Measurements from ENCODE around the gene CDC37L1.

The CDC37L1 gene

DNA sequence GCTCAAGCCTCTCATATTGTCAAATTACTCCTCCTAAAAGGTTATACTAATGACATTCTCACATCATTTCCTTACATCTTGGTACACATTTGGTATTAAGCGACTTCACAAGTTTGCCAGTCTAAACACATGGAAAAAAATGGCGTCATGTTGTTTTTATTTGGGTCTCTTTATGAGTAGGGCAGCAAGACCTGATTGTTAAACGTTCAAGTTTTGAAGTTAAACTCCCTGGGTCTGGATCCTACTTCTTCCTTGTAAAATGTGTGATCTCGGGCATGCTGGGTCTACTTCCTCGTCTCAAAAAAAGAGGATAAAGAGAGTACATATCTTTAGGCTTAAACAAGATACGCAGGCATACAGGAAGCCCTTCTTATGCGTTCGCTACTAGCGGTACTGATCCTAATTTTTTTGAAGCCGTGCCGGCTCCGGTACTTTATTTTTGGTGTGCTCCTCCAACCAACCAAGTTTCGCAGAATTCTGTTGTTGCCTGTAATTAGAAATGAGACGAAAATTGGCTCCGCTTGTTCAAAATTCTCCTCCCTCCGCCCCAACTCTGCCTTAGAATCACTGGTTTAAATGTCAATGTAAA is 596 bp upstream of the CDC37L1 start:
- peaks cover 25% of the 10 kb centered on the region for H3K4me1 ChIP-seq (ENCODE audit: insufficient read depth, low read length)
- H3K4me3 ChIP-seq (ENCODE audit: low read length): peak overlapping the region; percentile 71
- H2AFZ ChIP-seq (ENCODE audit: low read depth, low read length): peak overlapping the region; percentile 79
- no peaks in the 10 kb centered on the region for H3K36me3 ChIP-seq (ENCODE audit: insufficient read depth, low read length)
- no peaks in the 10 kb centered on the region for H3K9me3 ChIP-seq (ENCODE audit: low read length)
- no peaks in the 10 kb centered on the region for H3K27me3 ChIP-seq (ENCODE audit: insufficient read depth, low read length)

DNA sequence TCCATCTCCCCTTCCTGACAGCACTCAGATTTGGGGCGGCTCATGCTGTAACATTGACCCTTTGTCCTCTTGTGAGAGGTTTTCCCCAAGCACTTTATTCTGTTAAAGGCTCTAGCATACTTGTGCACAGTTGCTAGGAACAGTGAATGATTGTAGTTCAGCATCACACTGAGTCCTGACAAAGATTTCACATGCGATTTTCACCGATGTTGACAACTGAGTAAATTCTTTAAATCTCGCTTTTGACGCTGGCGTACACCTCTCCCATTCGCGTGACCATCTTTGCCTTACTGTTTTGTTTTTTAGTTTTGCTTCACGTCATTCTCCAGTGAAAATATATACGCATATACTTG is 780 bp downstream of the CDC37L1 start:
- H3K27me3 ChIP-seq (ENCODE audit: insufficient read depth, low read length): no peaks in the 10 kb centered on the region
- peak overlapping the region; percentile 71 for H3K4me3 ChIP-seq (ENCODE audit: low read length)
- H3K9me3 ChIP-seq (ENCODE audit: low read length): no peaks in the 10 kb centered on the region
- H3K4me1 ChIP-seq (ENCODE audit: insufficient read depth, low read length): peaks cover 25% of the 10 kb centered on the region
- H2AFZ ChIP-seq (ENCODE audit: low read depth, low read length): peak overlapping the region; percentile 79
- H3K36me3 ChIP-seq (ENCODE audit: insufficient read depth, low read length): peaks cover 6% of the 10 kb centered on the region

DNA sequence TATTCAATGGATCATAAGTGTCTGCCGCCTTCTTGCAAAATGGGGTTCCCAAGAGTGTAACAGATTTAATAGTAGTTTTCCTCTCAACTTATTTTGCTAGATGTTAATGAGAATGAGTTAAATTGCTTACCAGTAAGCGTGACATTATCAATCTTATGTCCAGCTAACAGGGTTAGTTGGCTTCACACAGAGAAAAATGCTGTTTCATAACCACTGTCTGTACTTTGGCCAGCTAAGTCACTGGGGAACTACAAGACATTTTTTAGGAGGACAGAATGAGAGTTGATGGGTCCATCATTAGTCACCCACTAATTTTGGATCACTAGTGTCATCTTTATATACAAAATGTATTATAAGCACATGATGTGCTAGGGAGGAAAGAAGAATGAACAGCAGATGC is 1.4 kb downstream of the CDC37L1 start:
- Histone ChIP-seq H3K27me3 (ENCODE audit: insufficient read depth, low read length) (no peaks in the 10 kb centered on the region), H3K4me3 (ENCODE audit: low read length) (peak overlapping the region; percentile 71)

DNA sequence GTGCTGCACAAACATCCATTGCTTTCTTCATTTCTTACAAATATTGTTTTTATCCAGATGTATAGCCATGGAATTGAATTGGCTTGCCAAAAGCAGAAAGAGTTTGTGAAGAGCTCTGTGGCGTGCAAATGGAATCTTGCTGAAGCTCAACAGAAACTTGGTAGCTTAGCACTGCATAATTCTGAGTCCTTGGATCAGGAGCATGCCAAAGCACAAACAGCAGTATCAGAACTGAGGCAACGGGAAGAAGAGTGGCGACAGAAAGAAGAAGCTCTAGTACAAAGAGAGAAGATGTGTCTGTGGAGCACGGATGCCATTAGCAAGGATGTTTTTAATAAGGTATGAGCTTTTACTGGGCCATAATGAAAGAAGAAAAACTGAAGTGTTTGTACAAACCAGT is 5.5 kb downstream of the CDC37L1 start:
- no peaks in the 10 kb centered on the region for H3K27me3 ChIP-seq (ENCODE audit: insufficient read depth, low read length)
- no peaks in the 10 kb centered on the region for H3K9me3 ChIP-seq (ENCODE audit: low read length)
- H2AFZ ChIP-seq (ENCODE audit: low read depth, low read length): no peak overlapping the region
- H3K4me3 ChIP-seq (ENCODE audit: low read length): no peak overlapping the region
- peaks cover 11% of the 10 kb centered on the region for H3K4me1 ChIP-seq (ENCODE audit: insufficient read depth, low read length)
- peaks cover 25% of the 10 kb centered on the region for H3K36me3 ChIP-seq (ENCODE audit: insufficient read depth, low read length)

More for the DNA sequence above, 1.4 kb downstream of the CDC37L1 start:
- H2AFZ ChIP-seq (ENCODE audit: low read depth, low read length): no peak overlapping the region
- no peaks in the 10 kb centered on the region for H3K9me3 ChIP-seq (ENCODE audit: low read length)
- peaks cover 9% of the 10 kb centered on the region for H3K36me3 ChIP-seq (ENCODE audit: insufficient read depth, low read length)
- H3K4me1 ChIP-seq (ENCODE audit: insufficient read depth, low read length): peaks cover 25% of the 10 kb centered on the region

DNA sequence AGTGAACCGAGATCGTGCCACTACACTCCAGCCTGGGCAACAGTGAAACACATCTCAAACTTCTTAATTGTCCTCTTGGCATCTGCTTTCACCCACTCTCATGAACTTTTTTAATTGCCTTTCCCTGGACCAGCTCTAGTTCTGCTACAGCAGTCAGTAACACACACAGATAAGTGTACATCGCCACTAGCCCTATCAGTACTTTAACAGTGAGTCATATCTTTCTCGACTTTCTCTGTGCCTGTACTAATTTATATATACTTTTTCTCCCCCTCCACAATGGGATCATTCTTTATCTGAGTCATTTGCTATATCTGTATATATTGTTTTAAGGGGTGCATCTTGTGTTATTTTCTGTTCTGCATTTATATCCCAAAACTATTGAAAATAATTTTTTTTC is 6.7 kb downstream of the CDC37L1 start:
- no peaks in the 10 kb centered on the region for H3K9me3 ChIP-seq (ENCODE audit: low read length)
- H2AFZ ChIP-seq (ENCODE audit: low read depth, low read length): no peak overlapping the region
- no peaks in the 10 kb centered on the region for H3K27me3 ChIP-seq (ENCODE audit: insufficient read depth, low read length)
- H3K4me3 ChIP-seq (ENCODE audit: low read length): no peak overlapping the region
- H3K36me3 ChIP-seq (ENCODE audit: insufficient read depth, low read length): peaks cover 32% of the 10 kb centered on the region
- H3K4me1 ChIP-seq (ENCODE audit: insufficient read depth, low read length): peaks cover 2% of the 10 kb centered on the region

GRCh38 chr9:4686584-4686983 is 7.2 kb downstream of the CDC37L1 start:
- H3K27me3 ChIP-seq (ENCODE audit: insufficient read depth, low read length): no peaks in the 10 kb centered on the region
- H3K4me3 ChIP-seq (ENCODE audit: low read length): no peak overlapping the region
- H3K36me3 ChIP-seq (ENCODE audit: insufficient read depth, low read length): peaks cover 36% of the 10 kb centered on the region
- no peaks in the 10 kb centered on the region for H3K4me1 ChIP-seq (ENCODE audit: insufficient read depth, low read length)
- no peak overlapping the region for H2AFZ ChIP-seq (ENCODE audit: low read depth, low read length)
- no peaks in the 10 kb centered on the region for H3K9me3 ChIP-seq (ENCODE audit: low read length)

GRCh38 chr9:4689021-4689420 is 9.7 kb downstream of the CDC37L1 start:
- Histone ChIP-seq H3K4me3 (ENCODE audit: low read length) (no peak overlapping the region), H3K9me3 (ENCODE audit: low read length) (no peaks in the 10 kb centered on the region), H2AFZ (ENCODE audit: low read depth, low read length) (no peak overlapping the region), H3K4me1 (ENCODE audit: insufficient read depth, low read length) (no peaks in the 10 kb centered on the region), H3K27me3 (ENCODE audit: insufficient read depth, low read length) (no peaks in the 10 kb centered on the region), H3K36me3 (ENCODE audit: insufficient read depth, low read length) (peaks cover 36% of the 10 kb centered on the region)

GRCh38 chr9:4689687-4690104 is 10.3 kb downstream of the CDC37L1 start:
- Histone ChIP-seq H2AFZ (ENCODE audit: low read depth, low read length) (no peak overlapping the region), H3K9me3 (ENCODE audit: low read length) (no peaks in the 10 kb centered on the region), H3K36me3 (ENCODE audit: insufficient read depth, low read length) (peaks cover 38% of the 10 kb centered on the region), H3K27me3 (ENCODE audit: insufficient read depth, low read length) (no peaks in the 10 kb centered on the region), H3K4me3 (ENCODE audit: low read length) (no peak overlapping the region), H3K4me1 (ENCODE audit: insufficient read depth, low read length) (no peaks in the 10 kb centered on the region)

DNA sequence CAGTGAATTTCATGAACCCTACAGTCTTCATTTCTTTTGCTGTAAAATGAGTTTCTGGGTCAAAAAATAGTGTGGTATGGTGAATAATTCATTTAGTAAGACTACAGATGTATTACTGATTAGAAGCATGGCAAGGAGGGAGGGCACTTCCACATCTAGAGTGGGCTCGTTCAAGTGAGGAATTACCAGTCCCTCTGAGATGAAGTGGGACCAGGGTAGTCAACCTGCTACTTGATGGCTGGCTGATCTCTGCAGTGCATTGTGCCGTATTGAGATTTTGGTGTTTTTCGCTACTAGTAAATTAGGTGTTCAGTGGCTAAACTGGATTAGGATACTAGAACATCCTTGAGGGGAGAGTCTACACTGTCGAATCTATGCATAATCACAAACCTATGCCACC is 10.8 kb downstream of the CDC37L1 start:
- Histone ChIP-seq H3K27me3 (ENCODE audit: insufficient read depth, low read length) (no peaks in the 10 kb centered on the region), H3K4me3 (ENCODE audit: low read length) (no peak overlapping the region), H2AFZ (ENCODE audit: low read depth, low read length) (no peak overlapping the region), H3K9me3 (ENCODE audit: low read length) (no peaks in the 10 kb centered on the region), H3K36me3 (ENCODE audit: insufficient read depth, low read length) (peaks cover 34% of the 10 kb centered on the region), H3K4me1 (ENCODE audit: insufficient read depth, low read length) (no peaks in the 10 kb centered on the region)

GRCh38 chr9:4691795-4692194 is 12.4 kb downstream of the CDC37L1 start:
- H3K4me3 ChIP-seq (ENCODE audit: low read length): no peak overlapping the region
- H2AFZ ChIP-seq (ENCODE audit: low read depth, low read length): no peak overlapping the region
- H3K4me1 ChIP-seq (ENCODE audit: insufficient read depth, low read length): no peaks in the 10 kb centered on the region
- H3K9me3 ChIP-seq (ENCODE audit: low read length): no peaks in the 10 kb centered on the region
- no peaks in the 10 kb centered on the region for H3K27me3 ChIP-seq (ENCODE audit: insufficient read depth, low read length)
- peaks cover 23% of the 10 kb centered on the region for H3K36me3 ChIP-seq (ENCODE audit: insufficient read depth, low read length)

DNA sequence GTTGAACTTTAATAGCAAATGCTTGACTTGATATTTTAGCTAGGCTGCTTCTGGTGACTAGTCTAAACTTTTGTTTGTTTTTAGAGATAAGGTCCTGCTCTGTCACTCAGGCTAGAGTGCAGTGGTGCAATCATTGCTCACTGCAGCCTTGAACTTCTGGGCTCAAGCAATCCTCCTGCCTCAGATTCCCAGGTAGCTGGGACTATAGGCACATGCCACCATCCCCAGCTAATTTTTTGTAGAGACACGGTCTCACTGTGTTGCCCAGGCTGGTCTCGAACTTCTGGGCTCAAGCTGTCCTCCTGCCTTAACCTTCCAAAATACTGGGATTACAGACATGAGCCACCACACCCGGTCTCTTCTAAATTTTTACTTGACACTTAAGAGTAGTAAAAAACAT is 20.7 kb downstream of the CDC37L1 start:
- Histone ChIP-seq H3K4me1 (ENCODE audit: insufficient read depth, low read length) (no peaks in the 10 kb centered on the region), H3K27me3 (ENCODE audit: insufficient read depth, low read length) (no peaks in the 10 kb centered on the region), H3K36me3 (ENCODE audit: insufficient read depth, low read length) (peaks cover 63% of the 10 kb centered on the region), H2AFZ (ENCODE audit: low read depth, low read length) (no peak overlapping the region), H3K4me3 (ENCODE audit: low read length) (no peak overlapping the region), H3K9me3 (ENCODE audit: low read length) (no peaks in the 10 kb centered on the region)

DNA sequence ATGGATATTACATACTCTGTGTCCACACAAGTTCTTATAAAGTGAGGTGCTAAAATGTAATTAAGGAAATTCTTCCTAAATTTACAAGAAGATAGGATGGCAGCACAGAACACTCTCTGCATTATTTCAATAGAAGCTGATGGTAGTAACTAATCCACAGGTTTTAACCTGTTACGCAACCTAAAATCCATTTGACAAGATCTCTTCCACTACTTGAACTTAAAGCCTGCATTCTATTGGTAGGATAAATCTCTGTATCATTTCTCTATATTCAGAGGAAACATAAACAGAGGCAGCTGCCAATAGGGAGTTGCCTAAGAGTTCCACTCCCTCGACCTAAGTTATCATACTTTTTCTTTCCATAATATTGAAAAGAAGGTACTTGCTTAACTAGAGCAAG is 21.6 kb downstream of the CDC37L1 start:
- no peaks in the 10 kb centered on the region for H3K27me3 ChIP-seq (ENCODE audit: insufficient read depth, low read length)
- H3K9me3 ChIP-seq (ENCODE audit: low read length): no peaks in the 10 kb centered on the region
- peaks cover 64% of the 10 kb centered on the region for H3K36me3 ChIP-seq (ENCODE audit: insufficient read depth, low read length)
- no peak overlapping the region for H2AFZ ChIP-seq (ENCODE audit: low read depth, low read length)
- H3K4me1 ChIP-seq (ENCODE audit: insufficient read depth, low read length): no peaks in the 10 kb centered on the region
- H3K4me3 ChIP-seq (ENCODE audit: low read length): no peak overlapping the region

DNA sequence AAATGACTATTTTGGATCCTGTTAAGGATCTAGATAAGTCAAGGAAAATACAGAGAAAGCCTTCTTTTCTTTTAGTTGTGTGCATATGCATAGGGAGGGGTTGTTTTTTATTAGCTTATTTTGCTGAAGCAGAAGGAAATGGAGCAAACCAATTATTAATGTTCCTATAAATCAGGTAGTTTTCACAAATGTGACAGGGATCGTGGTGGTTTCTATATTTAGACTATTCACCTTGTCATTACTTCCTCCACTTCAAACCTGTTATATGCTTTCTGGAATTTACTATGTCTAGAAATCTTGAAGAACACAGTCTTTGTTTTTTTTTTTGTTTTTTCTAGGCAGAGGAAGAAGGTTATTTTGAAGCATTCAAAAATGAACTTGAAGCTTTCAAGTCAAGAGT is 22.2 kb downstream of the CDC37L1 start:
- Histone ChIP-seq H3K9me3 (ENCODE audit: low read length) (no peaks in the 10 kb centered on the region), H3K27me3 (ENCODE audit: insufficient read depth, low read length) (no peaks in the 10 kb centered on the region), H3K4me3 (ENCODE audit: low read length) (no peak overlapping the region), H2AFZ (ENCODE audit: low read depth, low read length) (no peak overlapping the region), H3K4me1 (ENCODE audit: insufficient read depth, low read length) (no peaks in the 10 kb centered on the region), H3K36me3 (ENCODE audit: insufficient read depth, low read length) (peaks cover 68% of the 10 kb centered on the region)

DNA sequence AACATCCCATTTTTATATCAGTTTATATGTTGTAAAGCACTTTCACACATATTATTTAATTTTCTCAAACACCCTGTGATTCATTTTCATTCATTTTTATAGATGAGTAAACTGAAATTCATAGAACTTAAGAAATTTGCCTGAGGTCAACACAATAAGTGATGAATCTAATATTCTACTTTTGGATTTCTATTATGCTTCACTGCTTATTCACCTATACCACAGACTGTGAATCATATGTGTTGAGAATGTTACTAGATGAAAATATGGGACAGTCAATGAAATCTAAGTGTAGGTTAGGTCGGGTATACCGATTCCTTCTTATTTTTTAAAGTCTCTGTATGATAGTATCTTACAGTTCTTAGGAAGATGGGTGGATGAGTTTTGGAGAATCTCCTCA is 24.8 kb downstream of the CDC37L1 start:
- H3K4me3 ChIP-seq (ENCODE audit: low read length): no peak overlapping the region
- H3K27me3 ChIP-seq (ENCODE audit: insufficient read depth, low read length): no peaks in the 10 kb centered on the region
- no peak overlapping the region for H2AFZ ChIP-seq (ENCODE audit: low read depth, low read length)
- H3K9me3 ChIP-seq (ENCODE audit: low read length): no peaks in the 10 kb centered on the region
- H3K4me1 ChIP-seq (ENCODE audit: insufficient read depth, low read length): no peaks in the 10 kb centered on the region
- peaks cover 62% of the 10 kb centered on the region for H3K36me3 ChIP-seq (ENCODE audit: insufficient read depth, low read length)

All from neuron (in vitro differentiated cells).